B cell (primary cell): ENCODE results near the gene RNLS. TPM values are rescaled to one million over a fixed set of nuclear protein-coding genes. Genes with fewer than 3 reads are reported as not detected.

Experiments used
- ATAC-seq: fragments of 200-7000 bp; cut with Tn5 transposase; one replicate; pipeline ENCODE4 v1.10.0; 2021; ENCODE audit warnings: low read depth, mild to moderate bottlenecking, moderate number of reproducible peaks, moderate library complexity
- CTCF ChIA-PET: fragments of 350-600 bp; sonication (Branson Sonifier 250); formaldehyde crosslinking; loops from one replicate; lab custom pipeline; 2021; ENCODE audit warnings: antibody characterized with exemption, inconsistent platforms; lab: Charles Lee
- POLR2A ChIA-PET: fragments of 350-600 bp; sonication (Branson Sonifier 250); formaldehyde crosslinking; loops from one replicate; lab custom pipeline; 2021; ENCODE audit warnings: antibody characterized with exemption; lab: Charles Lee
- DNase-seq: peaks from one replicate; pipeline ENCODE4 v3.0.0; 2013
- H2AFZ ChIP-seq: 2 replicates; pipeline ENCODE4 v1.6.1; 2012; ENCODE audit warnings: mild to moderate bottlenecking, low read depth, low read length; ENCODE audit not compliant: insufficient read depth, poor library complexity, severe bottlenecking
- H3K27ac ChIP-seq, 2 donors: 1 replicate in 1 of 2; 2 replicates in 1 of 2; pipeline ENCODE4 v1.5.1; 2012 to 2013; ENCODE audit warnings: low read length in 2 of 2, mild to moderate bottlenecking in 2 of 2, moderate library complexity in 1 of 2
- H3K27me3 ChIP-seq, 4 experiments: fragments of 200-600 bp in 1 of 4; sonication (generic) in 1 of 4; replicated peaks in 1 of 4; 1 replicate in 2 of 4; 2 replicates in 2 of 4; pipeline versions ENCODE4 v1.6.1 to v1.7.0; 2013 to 2016; ENCODE audit warnings: low read length in 3 of 4, mild to moderate bottlenecking in 2 of 4, mixed read lengths in 1 of 4, moderate library complexity in 1 of 4; ENCODE audit not compliant: insufficient read depth in 4 of 4, control insufficient read depth in 3 of 4; ENCODE audit errors: control extremely low read depth in 1 of 4
- H3K36me3 ChIP-seq, 2 experiments: replicated peaks in 1 of 2; 1 replicate in 1 of 2; 2 replicates in 1 of 2; pipeline versions ENCODE4 v1.6.1 to v1.7.1; 2013; ENCODE audit warnings: low read length in 1 of 2; ENCODE audit not compliant: insufficient read depth in 2 of 2, control insufficient read depth in 1 of 2; ENCODE audit errors: control extremely low read depth in 1 of 2, extremely low read depth in 1 of 2
- H3K4me1 ChIP-seq, 2 donors: fragments of 200-600 bp in 1 of 2; sonication (generic) in 1 of 2; 1 replicate in 1 of 2; 2 replicates in 1 of 2; pipeline versions ENCODE4 v1.5.1 to v1.6.1; 2013 to 2017; ENCODE audit warnings: low read length in 2 of 2; ENCODE audit not compliant: control insufficient read depth in 2 of 2, insufficient read depth in 2 of 2
- H3K4me2 ChIP-seq: replicated peaks from 2 replicates; pipeline ENCODE3; 2012; ENCODE audit warnings: mild to moderate bottlenecking, low read depth, low read length; ENCODE audit not compliant: poor library complexity, severe bottlenecking
- H3K4me3 ChIP-seq, 5 experiments: fragments of 200-600 bp in 1 of 5; sonication (generic) in 1 of 5; 1 replicate in 3 of 5; 2 replicates in 2 of 5; pipeline versions ENCODE4 v1.5.1 to v1.7.0; 2011 to 2016; ENCODE audit warnings: low read length in 4 of 5, mild to moderate bottlenecking in 4 of 5, low read depth in 2 of 5, control low read depth in 1 of 5, moderate library complexity in 1 of 5; ENCODE audit not compliant: insufficient read depth in 1 of 5; ENCODE audit errors: control extremely low read depth in 1 of 5, extremely low read depth in 1 of 5
- H3K79me2 ChIP-seq: fragments of 200-600 bp; sonication (generic); one replicate; pipeline ENCODE4 v1.6.0; 2016; ENCODE audit warnings: low read length; ENCODE audit not compliant: control insufficient read depth, insufficient read depth
- H3K9ac ChIP-seq: fragments of 200-600 bp; sonication (generic); 2 replicates; pipeline ENCODE4 v1.6.1; 2017; ENCODE audit warnings: mild to moderate bottlenecking, low read length, moderate library complexity
- H3K9me3 ChIP-seq, 3 donors: one replicate each; pipeline versions ENCODE4 v1.6.1 to v1.7.1; 2013; ENCODE audit warnings: low read length in 2 of 3; ENCODE audit not compliant: control insufficient read depth in 2 of 3, insufficient read depth in 1 of 3; ENCODE audit errors: control extremely low read depth in 1 of 3
- H4K20me1 ChIP-seq: 2 replicates; pipeline ENCODE4 v1.6.0; 2012; ENCODE audit warnings: mild to moderate bottlenecking, low read length; ENCODE audit not compliant: insufficient read depth, control insufficient read depth, poor library complexity, severe bottlenecking
- H3K27ac Mint-ChIP-seq: one replicate; pipeline ENCODE4 v1.8.0; 2021; ENCODE audit warnings: mixed read lengths
- H3K27me3 Mint-ChIP-seq: one replicate; pipeline ENCODE4 v1.8.0; 2021; ENCODE audit warnings: mixed read lengths
- H3K4me1 Mint-ChIP-seq: one replicate; pipeline ENCODE4 v1.8.0; 2021; ENCODE audit warnings: mixed read lengths
- H3K4me3 Mint-ChIP-seq: one replicate; pipeline ENCODE4 v1.8.0; 2021; ENCODE audit warnings: mixed read lengths
- H3K9me3 Mint-ChIP-seq: one replicate; pipeline ENCODE4 v1.8.0; 2022; ENCODE audit warnings: mixed read lengths; ENCODE audit not compliant: insufficient read depth
- CTCF ChIP-seq: fragments of 200-600 bp; IDR thresholded peaks from one replicate; pipeline ENCODE4 v1.8.0; 2022; ENCODE audit warnings: antibody characterized with exemption, mild to moderate bottlenecking
- EZH2 ChIP-seq: IDR thresholded peaks from 2 replicates; pipeline ENCODE4 v1.6.1; 2012; ENCODE audit warnings: borderline replicate concordance, low read depth, mild to moderate bottlenecking, moderate library complexity, low read length; ENCODE audit not compliant: insufficient read depth, poor library complexity, severe bottlenecking
- WGBS: methylation state at CpG from one replicate; pipeline ENCODE4 v1.1.5; 2013; ENCODE audit warnings: missing lambda C conversion rate; ENCODE audit not compliant: insufficient coverage; 5-methylcytosine and 5-hydroxymethylcytosine counted together
- intact Hi-C: fragments of 100-400 bp; cut with micrococcal nuclease; formaldehyde crosslinking; loops from one replicate; pipeline ENCODE4 v1.10.0; 2022
- polyA plus RNA-seq: library from polyadenylated mRNA; depleted of rRNA; stranded (reverse); fragments of >200 nt; gene quantifications from 2 replicates; pipeline ENCODE4 v1.2.3, GENCODE V29; 2012
- total RNA-seq, 2 donors: library from RNA; stranded (reverse); fragments of 120-200 nt in 1 of 2; gene quantifications; 1 replicate in 1 of 2; 2 replicates in 1 of 2; pipeline versions ENCODE4 v1.2.3 to v1.2.4, GENCODE V29; 2013 to 2022

Gene RNLS
- total and polyA plus RNA-seq, 2 donors (not counting 1 experiment from before 2014, with no cell fraction given) = 3.5 to 7.5 TPM

- Histone ChIP-seq H3K4me2 (no peak overlapping the region), H3K36me3 (no peaks in the 10 kb centered on the region), H3K4me3 (no peak overlapping the region), H3K9me3 (no peaks in the 10 kb centered on the region), H2AFZ (no peak overlapping the region), H3K79me2 (no peaks in the 10 kb centered on the region), H3K27me3 (no peaks in the 10 kb centered on the region), H3K9ac (no peak overlapping the region), H3K4me1 (no peaks in the 10 kb centered on the region), H3K27ac (no peak overlapping the region), H4K20me1 (no peaks in the 10 kb centered on the region)
- no peak for TF ChIP-seq CTCF
- CTCF ChIA-PET = interaction anchor here (0.7 to 1.0 kb wide), 2 partner anchors 12 to 692 kb away, joined by 3 read pairs; no protein-coding TSS in a partner anchor
- WGBS = no CpG with 5 or more reads among the region's 4 CpGs
- DNase-seq (no peak), ATAC-seq (no peak)
- no peak overlapping the region for H3K4me3 Mint-ChIP-seq
- intact Hi-C loops = no loop called here
- no peaks in the 10 kb centered on the region for H3K9me3 Mint-ChIP-seq
- H3K27ac Mint-ChIP-seq = no peak overlapping the region
- no peaks in the 10 kb centered on the region for H3K4me1 Mint-ChIP-seq
- no peaks in the 10 kb centered on the region for H3K27me3 Mint-ChIP-seq
- POLR2A ChIA-PET = no interaction called here
These were observed 40.6 kb downstream of the RNLS start for GRCh38 chr10:88542522-88542921.

GRCh38 chr10:88541116-88541626 is 41.9 kb downstream of the RNLS start:
- Histone ChIP-seq H3K36me3 (no peaks in the 10 kb centered on the region), H3K9me3 (no peaks in the 10 kb centered on the region), H4K20me1 (no peaks in the 10 kb centered on the region), H3K9ac (no peak overlapping the region), H3K79me2 (no peaks in the 10 kb centered on the region), H3K27ac (no peak overlapping the region), H3K4me1 (no peaks in the 10 kb centered on the region), H3K27me3 (no peaks in the 10 kb centered on the region), H3K4me2 (no peak overlapping the region), H2AFZ (no peak overlapping the region), H3K4me3 (no peak overlapping the region)
- no peaks in the 10 kb centered on the region for H3K4me1 Mint-ChIP-seq
- TF ChIP-seq EZH2 (no peak), CTCF (no peak)
- H3K4me3 Mint-ChIP-seq = no peak overlapping the region
- no peak for DNase-seq
- intact Hi-C loops = no loop called here
- no peaks in the 10 kb centered on the region for H3K27me3 Mint-ChIP-seq
- ATAC-seq = no peak
- H3K27ac Mint-ChIP-seq = no peak overlapping the region
- CTCF ChIA-PET = no interaction called here
- POLR2A ChIA-PET = no interaction called here
- WGBS = no CpG with 5 or more reads among the region's 5 CpGs
- no peaks in the 10 kb centered on the region for H3K9me3 Mint-ChIP-seq
